ENCODE data around the gene GRPR. TPM values are rescaled to one million over a fixed set of nuclear protein-coding genes. Genes with fewer than 3 reads are reported as not detected.

Gene GRPR
- total RNA-seq (2012; rRNA removed), result not detected in 2 replicates

DNA sequence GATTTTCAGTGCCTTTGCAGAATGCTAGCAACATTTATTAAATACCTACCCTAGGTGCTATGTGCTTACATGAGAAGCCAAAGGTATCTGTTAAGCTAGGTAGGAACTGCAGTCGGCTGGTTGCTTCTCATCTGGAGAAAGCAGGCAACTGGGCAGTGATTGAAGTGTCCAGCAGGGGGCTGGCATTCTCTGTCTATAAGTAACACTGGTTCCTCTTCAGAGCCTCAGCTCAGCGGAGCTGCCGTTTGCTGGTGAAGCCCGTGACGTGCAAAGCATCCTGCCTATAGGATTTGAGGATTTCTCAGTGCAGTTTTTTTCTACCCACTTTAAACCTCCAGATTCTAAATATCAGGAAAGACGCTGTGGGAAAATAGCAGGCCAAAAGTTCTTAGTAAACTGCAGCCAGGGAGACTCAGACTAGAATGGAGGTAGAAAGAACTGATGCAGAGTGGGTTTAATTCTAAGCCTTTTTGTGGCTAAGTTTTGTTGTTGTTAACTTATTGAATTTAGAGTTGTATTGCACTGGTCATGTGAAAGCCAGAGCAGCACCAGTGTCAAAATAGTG is at the start of gene GRPR:
Gene GRPR, plus strand, starts transcription at position 344 of the 565 bp plus-strand sequence. CDS start 389 bp downstream, outside the sequence.
- no peaks in the 10 kb centered on the region for H3K36me3 ChIP-seq (ENCODE audit: insufficient read depth, low read length)
- H3K27me3 ChIP-seq (ENCODE audit: control insufficient read depth, insufficient read depth, low read length), result no peaks in the 10 kb centered on the region
- H3K4me2 ChIP-seq (ENCODE audit: low read length), result no peak within 1 kb of the TSS
- no peaks in the 10 kb centered on the region for H3K4me1 ChIP-seq (ENCODE audit: control insufficient read depth, insufficient read depth, low read length)
- H3K9me3 ChIP-seq (replicated peaks; ENCODE audit: low read length), result no peaks in the 10 kb centered on the region
- no peak within 1 kb of the TSS for H3K4me3 ChIP-seq (ENCODE audit: low read length)
- H3K9ac ChIP-seq (ENCODE audit: low read depth, low read length), result no peak within 1 kb of the TSS

- no peak overlapping the region for H3K4me2 ChIP-seq (ENCODE audit: low read length)
- no peaks in the 10 kb centered on the region for H3K4me1 ChIP-seq (ENCODE audit: control insufficient read depth, insufficient read depth, low read length)
- H3K4me3 ChIP-seq (ENCODE audit: low read length), result no peak overlapping the region
- H3K9me3 ChIP-seq (replicated peaks; ENCODE audit: low read length), result no peaks in the 10 kb centered on the region
- H3K9ac ChIP-seq (ENCODE audit: low read depth, low read length), result no peak overlapping the region
- no peaks in the 10 kb centered on the region for H3K36me3 ChIP-seq (ENCODE audit: insufficient read depth, low read length)
- peaks cover 2% of the 10 kb centered on the region for H3K27me3 ChIP-seq (ENCODE audit: control insufficient read depth, insufficient read depth, low read length)
Observed at GRCh38 chrX:16075087-16075486, 48.3 kb upstream of the GRPR start.

DNA sequence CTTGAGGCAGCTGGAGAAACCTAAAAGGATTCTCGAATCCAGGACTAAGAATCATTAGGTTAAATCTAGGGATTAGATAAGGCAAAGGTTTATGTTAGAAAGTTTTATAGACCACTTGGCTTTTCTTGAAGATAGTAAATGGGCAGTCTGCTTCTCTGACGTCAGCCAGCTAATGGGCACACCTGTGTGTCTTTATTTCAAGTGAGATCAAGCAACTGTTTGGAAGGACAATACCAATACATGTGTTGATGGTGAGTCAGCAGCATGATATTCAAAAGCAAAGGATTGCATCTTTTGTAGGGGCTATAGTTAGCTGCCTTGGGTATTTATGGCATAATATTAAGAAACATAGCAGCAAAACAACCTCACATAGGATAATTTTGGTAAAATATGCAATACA is 46.5 kb upstream of the GRPR start:
- Histone ChIP-seq H3K9me3 (replicated peaks; ENCODE audit: low read length) (no peaks in the 10 kb centered on the region), H3K4me2 (ENCODE audit: low read length) (no peak overlapping the region), H3K36me3 (ENCODE audit: insufficient read depth, low read length) (no peaks in the 10 kb centered on the region), H3K27me3 (ENCODE audit: control insufficient read depth, insufficient read depth, low read length) (peaks cover 2% of the 10 kb centered on the region), H3K9ac (ENCODE audit: low read depth, low read length) (no peak overlapping the region), H3K4me1 (ENCODE audit: control insufficient read depth, insufficient read depth, low read length) (no peaks in the 10 kb centered on the region), H3K4me3 (ENCODE audit: low read length) (no peak overlapping the region)

- Histone ChIP-seq H3K4me1 (ENCODE audit: control insufficient read depth, insufficient read depth, low read length) (no peaks in the 10 kb centered on the region), H3K9ac (ENCODE audit: low read depth, low read length) (no peak overlapping the region), H3K27me3 (ENCODE audit: control insufficient read depth, insufficient read depth, low read length) (peaks cover 2% of the 10 kb centered on the region), H3K9me3 (replicated peaks; ENCODE audit: low read length) (no peaks in the 10 kb centered on the region), H3K36me3 (ENCODE audit: insufficient read depth, low read length) (no peaks in the 10 kb centered on the region), H3K4me3 (ENCODE audit: low read length) (no peak overlapping the region), H3K4me2 (ENCODE audit: low read length) (no peak overlapping the region)
Observed at GRCh38 chrX:16077811-16078210, 45.6 kb upstream of the GRPR start.

- no peaks in the 10 kb centered on the region for H3K9me3 ChIP-seq (replicated peaks; ENCODE audit: low read length)
- H3K4me3 ChIP-seq (ENCODE audit: low read length), result no peak overlapping the region
- H3K36me3 ChIP-seq (ENCODE audit: insufficient read depth, low read length), result no peaks in the 10 kb centered on the region
- peaks cover 2% of the 10 kb centered on the region for H3K27me3 ChIP-seq (ENCODE audit: control insufficient read depth, insufficient read depth, low read length)
- no peak overlapping the region for H3K9ac ChIP-seq (ENCODE audit: low read depth, low read length)
- no peak overlapping the region for H3K4me2 ChIP-seq (ENCODE audit: low read length)
- H3K4me1 ChIP-seq (ENCODE audit: control insufficient read depth, insufficient read depth, low read length), result no peaks in the 10 kb centered on the region
Observed at GRCh38 chrX:16081357-16081756, 42.0 kb upstream of the GRPR start.

DNA sequence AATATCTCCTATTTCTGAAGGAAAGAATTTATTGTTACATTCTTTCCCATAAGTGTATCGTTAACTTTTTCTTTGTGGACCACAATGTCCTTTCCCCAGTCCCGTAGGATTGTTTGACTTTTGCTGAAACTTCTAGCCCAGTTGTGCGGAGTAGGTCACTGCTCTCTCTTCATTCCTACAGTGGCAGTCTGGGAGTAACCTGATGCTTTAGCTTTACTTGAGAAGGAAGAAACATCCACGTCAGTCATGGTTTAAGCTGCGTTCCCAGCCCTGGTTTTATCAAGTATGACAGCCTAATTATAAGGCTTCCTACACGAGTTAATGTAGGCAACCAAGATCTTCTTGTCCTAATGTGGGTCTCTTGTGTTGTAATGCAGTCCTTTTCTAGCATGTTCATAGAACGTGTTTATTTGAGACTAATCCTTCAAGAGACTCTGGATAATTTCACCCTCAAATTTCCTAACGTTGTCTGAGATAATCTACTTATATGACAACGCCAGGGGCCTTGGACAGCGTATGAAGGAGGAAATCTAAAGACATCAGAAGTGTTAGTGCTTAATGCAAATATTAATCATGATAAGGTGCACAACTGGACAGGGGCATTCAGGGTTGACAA is 40.8 kb upstream of the GRPR start:
- Histone ChIP-seq H3K4me1 (ENCODE audit: control insufficient read depth, insufficient read depth, low read length) (no peaks in the 10 kb centered on the region), H3K36me3 (ENCODE audit: insufficient read depth, low read length) (no peaks in the 10 kb centered on the region), H3K9ac (ENCODE audit: low read depth, low read length) (no peak overlapping the region), H3K9me3 (replicated peaks; ENCODE audit: low read length) (no peaks in the 10 kb centered on the region), H3K4me3 (ENCODE audit: low read length) (no peak overlapping the region), H3K4me2 (ENCODE audit: low read length) (no peak overlapping the region), H3K27me3 (ENCODE audit: control insufficient read depth, insufficient read depth, low read length) (peaks cover 2% of the 10 kb centered on the region)

- no peak overlapping the region for H3K9ac ChIP-seq (ENCODE audit: low read depth, low read length)
- H3K9me3 ChIP-seq (replicated peaks; ENCODE audit: low read length), result no peaks in the 10 kb centered on the region
- H3K36me3 ChIP-seq (ENCODE audit: insufficient read depth, low read length), result no peaks in the 10 kb centered on the region
Observed at GRCh38 chrX:16087076-16087475, 36.3 kb upstream of the GRPR start.

DNA sequence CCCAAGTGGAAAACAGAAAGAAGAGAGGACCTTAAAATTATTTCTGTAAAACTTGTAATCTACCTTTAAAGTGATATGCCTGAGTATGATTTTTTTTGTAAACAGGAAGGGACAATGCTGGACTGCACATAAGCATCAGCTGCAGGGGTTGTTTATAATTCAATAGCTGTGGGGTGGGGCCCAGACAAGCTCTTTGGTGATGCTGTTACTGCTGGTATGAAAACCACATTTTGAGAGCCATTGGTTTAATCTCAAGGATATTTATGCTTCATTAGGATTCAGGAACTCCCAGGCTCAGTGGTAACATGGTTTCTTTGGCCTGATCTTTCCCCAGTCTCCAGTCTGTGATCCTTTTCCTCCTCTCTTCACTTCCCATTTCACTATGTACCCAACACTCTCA is 34.3 kb upstream of the GRPR start:
- Histone ChIP-seq H3K4me3 (ENCODE audit: low read length) (no peak overlapping the region), H3K4me2 (ENCODE audit: low read length) (no peak overlapping the region), H3K9me3 (replicated peaks; ENCODE audit: low read length) (no peaks in the 10 kb centered on the region), H3K36me3 (ENCODE audit: insufficient read depth, low read length) (no peaks in the 10 kb centered on the region), H3K27me3 (ENCODE audit: control insufficient read depth, insufficient read depth, low read length) (no peaks in the 10 kb centered on the region), H3K9ac (ENCODE audit: low read depth, low read length) (no peak overlapping the region), H3K4me1 (ENCODE audit: control insufficient read depth, insufficient read depth, low read length) (no peaks in the 10 kb centered on the region)

More at GRCh38 chrX:16087076-16087475, 36.3 kb upstream of the GRPR start:
- Histone ChIP-seq H3K27me3 (ENCODE audit: control insufficient read depth, insufficient read depth, low read length) (no peaks in the 10 kb centered on the region), H3K4me3 (ENCODE audit: low read length) (no peak overlapping the region), H3K4me1 (ENCODE audit: control insufficient read depth, insufficient read depth, low read length) (no peaks in the 10 kb centered on the region), H3K4me2 (ENCODE audit: low read length) (no peak overlapping the region)

- Histone ChIP-seq H3K4me2 (ENCODE audit: low read length) (no peak overlapping the region), H3K36me3 (ENCODE audit: insufficient read depth, low read length) (no peaks in the 10 kb centered on the region), H3K27me3 (ENCODE audit: control insufficient read depth, insufficient read depth, low read length) (peaks cover 2% of the 10 kb centered on the region), H3K9ac (ENCODE audit: low read depth, low read length) (no peak overlapping the region), H3K4me3 (ENCODE audit: low read length) (no peak overlapping the region), H3K4me1 (ENCODE audit: control insufficient read depth, insufficient read depth, low read length) (no peaks in the 10 kb centered on the region), H3K9me3 (replicated peaks; ENCODE audit: low read length) (no peaks in the 10 kb centered on the region)
Observed at GRCh38 chrX:16096141-16096540, 27.2 kb upstream of the GRPR start.

DNA sequence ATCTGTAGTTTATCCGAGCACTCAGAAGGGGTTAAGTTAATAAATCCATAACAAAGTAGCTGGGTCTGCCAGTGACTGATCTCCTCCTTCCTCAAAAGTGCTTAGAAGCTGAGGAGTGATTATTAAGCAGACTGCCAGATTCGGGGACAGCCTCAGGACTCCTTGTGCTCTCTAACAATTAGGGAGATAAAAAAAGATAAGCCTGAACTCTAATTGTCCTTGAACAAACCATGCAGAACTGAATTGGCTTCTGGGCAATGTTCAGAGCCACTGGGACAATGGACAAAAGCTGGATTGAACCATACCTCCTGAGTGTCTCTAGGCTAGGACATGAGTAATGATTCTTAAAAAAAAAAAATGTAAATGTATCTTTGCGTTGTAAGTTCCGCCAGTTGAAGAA is 22.7 kb upstream of the GRPR start:
- Histone ChIP-seq H3K4me3 (ENCODE audit: low read length) (no peak overlapping the region), H3K4me1 (ENCODE audit: control insufficient read depth, insufficient read depth, low read length) (no peaks in the 10 kb centered on the region), H3K36me3 (ENCODE audit: insufficient read depth, low read length) (no peaks in the 10 kb centered on the region), H3K9me3 (replicated peaks; ENCODE audit: low read length) (no peaks in the 10 kb centered on the region), H3K27me3 (ENCODE audit: control insufficient read depth, insufficient read depth, low read length) (peaks cover 13% of the 10 kb centered on the region), H3K4me2 (ENCODE audit: low read length) (no peak overlapping the region), H3K9ac (ENCODE audit: low read depth, low read length) (no peak overlapping the region)

- no peak overlapping the region for H3K9ac ChIP-seq (ENCODE audit: low read depth, low read length)
- no peaks in the 10 kb centered on the region for H3K36me3 ChIP-seq (ENCODE audit: insufficient read depth, low read length)
- H3K4me2 ChIP-seq (ENCODE audit: low read length), result no peak overlapping the region
- H3K4me3 ChIP-seq (ENCODE audit: low read length), result no peak overlapping the region
- peaks cover 13% of the 10 kb centered on the region for H3K27me3 ChIP-seq (ENCODE audit: control insufficient read depth, insufficient read depth, low read length)
- no peaks in the 10 kb centered on the region for H3K4me1 ChIP-seq (ENCODE audit: control insufficient read depth, insufficient read depth, low read length)
- H3K9me3 ChIP-seq (replicated peaks; ENCODE audit: low read length), result no peaks in the 10 kb centered on the region
Observed at GRCh38 chrX:16101581-16101980, 21.8 kb upstream of the GRPR start.

- Histone ChIP-seq H3K9ac (ENCODE audit: low read depth, low read length) (no peak overlapping the region), H3K4me3 (ENCODE audit: low read length) (no peak overlapping the region), H3K27me3 (ENCODE audit: control insufficient read depth, insufficient read depth, low read length) (peaks cover 13% of the 10 kb centered on the region), H3K4me2 (ENCODE audit: low read length) (no peak overlapping the region), H3K36me3 (ENCODE audit: insufficient read depth, low read length) (no peaks in the 10 kb centered on the region), H3K9me3 (replicated peaks; ENCODE audit: low read length) (no peaks in the 10 kb centered on the region), H3K4me1 (ENCODE audit: control insufficient read depth, insufficient read depth, low read length) (no peaks in the 10 kb centered on the region)
Observed at GRCh38 chrX:16103625-16104024, 19.7 kb upstream of the GRPR start.
